Hematopoietic multipotent progenitor cell treated with erythropoietin and hydrocortisone succinate and interleukin-3 and kit ligand, for 6 days (in vitro differentiated cells): ENCODE measurements around the gene TMEM250.

Experiments used
- DNase-seq: peaks from one replicate; pipeline ENCODE4 v3.0.0-alpha.2; 2015

Gene TMEM250

DNA sequence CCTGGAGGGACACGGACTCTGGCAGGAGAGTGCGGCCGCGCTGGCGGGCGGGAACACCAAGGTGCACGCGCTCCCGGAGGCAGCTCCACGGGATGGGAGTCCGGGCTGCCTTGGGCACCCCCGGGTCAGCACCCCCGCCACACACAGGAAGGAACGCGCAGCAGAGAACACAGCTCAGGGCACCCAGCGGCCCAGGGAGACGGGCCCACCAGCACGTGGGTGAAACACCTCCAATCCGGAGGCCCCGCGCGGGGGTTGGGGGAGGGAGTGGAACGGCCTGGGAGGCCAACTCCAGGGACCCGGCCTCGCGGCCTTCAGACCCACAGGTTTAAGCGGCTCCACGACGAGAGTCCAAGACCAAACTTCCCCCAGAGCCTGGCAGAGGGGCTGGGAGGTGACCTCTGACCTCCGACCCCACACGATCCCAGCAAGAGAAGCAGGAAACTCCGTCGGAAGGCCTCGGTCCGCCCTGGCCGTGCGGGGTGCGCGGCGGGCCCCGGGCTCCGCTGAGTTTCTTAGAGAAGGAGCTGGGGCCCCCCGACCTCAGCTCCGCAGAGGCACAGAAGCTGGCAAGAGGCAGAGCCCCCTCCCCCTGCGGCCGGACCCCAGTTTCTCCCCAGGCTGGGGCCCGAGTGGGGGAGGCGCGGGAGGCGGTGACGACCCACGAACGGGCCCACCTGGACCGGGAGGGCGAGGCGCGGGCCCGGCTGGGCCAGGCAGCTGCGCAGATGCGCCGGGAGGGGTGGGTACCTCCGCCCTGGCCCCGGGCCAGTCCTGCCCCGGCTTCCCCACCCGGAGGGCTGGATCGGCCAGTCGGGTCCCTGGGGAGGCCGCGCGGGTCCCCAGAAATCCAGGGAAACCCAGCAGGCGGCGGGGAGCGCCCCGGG, 24.4 kb downstream of the TMEM250 start:
- peak; percentile 80 for DNase-seq

- no peak for DNase-seq
Observed at GRCh38 chr9:136093346-136093986, 25.2 kb downstream of the TMEM250 start.

DNA sequence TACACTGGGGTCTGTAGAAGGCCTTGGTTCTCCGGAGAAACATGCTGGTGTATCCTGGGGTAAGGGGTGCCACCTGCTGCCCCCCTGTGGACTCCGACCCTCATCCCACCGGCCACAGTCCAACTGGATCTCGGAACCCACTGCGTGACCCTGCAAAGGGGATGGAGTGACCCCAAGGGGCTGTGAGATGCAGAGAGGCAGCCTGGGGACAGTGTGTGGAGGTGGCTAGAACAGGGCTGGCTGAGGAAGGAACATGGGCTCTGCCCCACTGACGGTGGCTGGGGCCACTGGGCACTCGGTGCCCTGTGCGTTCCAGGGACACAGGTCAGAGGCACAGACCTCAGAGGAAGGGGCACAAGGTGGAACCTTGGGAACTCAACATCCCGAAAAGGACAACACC, 25.9 kb downstream of the TMEM250 start:
- DNase-seq: no peak

DNA sequence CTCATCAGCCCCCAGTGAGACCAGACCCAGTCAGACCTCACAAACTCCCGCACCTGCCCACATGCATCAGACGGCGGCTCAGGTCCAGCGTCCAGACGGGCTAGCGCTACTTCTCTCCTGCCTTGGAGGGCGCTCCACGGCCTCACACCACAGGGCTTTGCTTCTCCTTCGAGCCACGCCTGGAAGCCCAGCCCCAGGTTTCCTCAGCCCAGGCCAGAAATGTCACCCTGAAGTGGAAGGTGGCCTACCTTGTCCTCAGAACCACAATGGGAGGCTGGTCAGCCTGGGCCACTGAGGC, 26.4 kb downstream of the TMEM250 start:
- no peak for DNase-seq

DNA sequence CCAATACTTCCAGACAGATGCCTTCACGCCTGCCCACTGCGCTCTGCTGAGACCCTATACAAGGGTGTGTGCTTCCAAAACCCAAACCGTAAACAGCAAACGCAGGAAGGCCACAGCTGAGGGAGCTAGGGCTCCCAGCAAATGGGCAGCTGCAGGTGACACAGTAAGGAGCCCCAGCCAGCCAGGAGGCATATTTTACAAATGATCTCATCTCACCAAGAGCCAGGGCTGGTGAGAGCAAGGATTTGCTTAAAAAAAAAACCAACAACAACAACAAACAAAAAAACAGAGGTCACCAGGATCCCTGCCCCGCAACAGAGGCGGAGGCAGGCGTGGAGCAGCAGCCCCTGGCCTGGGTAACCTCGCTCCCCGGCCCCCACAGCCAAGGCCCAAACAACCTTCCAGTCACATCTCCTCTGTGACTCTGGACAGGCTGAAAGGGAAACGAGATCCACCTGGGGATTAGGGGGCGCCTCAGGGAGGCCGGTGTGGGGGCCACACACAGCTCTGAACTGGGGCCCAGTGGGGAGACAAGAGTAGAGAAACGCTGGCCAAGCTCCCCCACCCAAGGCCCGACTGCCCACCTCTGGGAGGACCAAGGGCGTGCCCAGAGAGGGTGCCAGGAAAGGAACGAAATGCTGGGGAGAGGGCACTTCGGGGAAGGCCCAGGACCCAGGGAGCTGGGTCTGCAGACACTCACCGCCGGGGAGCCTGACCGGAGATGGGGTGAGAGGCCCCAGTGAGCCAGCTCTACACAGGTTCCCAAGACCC, 26.9 kb downstream of the TMEM250 start:
- DNase-seq: no peak

DNA sequence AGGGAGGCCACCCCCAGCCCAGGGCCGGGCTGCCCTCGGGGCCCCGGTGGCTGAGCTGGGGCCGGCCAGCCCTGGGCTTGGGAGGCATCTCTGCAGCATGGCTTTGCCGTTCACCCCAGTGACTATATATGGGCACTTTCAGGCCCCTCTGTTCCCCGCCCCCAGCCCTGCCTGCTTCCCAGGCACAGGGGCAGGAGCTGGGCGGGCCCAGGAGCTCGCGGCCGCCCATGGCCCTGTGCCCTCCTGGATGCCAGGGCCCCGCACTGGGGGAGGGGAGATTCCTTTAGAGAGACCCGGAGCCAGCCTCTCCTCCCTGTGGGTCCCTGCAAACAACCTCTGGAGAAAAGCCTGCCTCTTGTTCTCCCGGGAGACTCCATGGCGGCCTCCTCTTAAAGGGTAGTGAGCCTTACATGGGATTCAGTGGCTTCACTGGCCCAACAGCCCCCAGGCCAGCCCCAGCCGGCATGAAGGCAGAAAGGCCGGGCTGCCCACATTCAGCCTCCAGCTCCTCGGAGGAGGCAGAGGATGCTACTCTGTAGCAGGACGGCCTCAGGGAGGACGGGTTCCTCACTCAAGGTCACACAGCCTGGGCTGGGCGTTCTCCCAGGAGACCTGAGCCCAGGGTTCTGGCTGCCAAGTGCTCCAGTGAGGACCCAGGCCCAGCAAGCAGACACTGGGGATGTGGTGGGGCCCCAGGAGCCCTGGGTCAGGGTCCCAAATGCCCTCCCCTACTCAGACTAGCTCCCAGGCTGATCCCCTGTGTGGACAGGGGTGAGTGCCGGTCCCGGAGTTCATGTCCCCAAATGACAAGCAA, 27.7 kb downstream of the TMEM250 start:
- no peak for DNase-seq

DNA sequence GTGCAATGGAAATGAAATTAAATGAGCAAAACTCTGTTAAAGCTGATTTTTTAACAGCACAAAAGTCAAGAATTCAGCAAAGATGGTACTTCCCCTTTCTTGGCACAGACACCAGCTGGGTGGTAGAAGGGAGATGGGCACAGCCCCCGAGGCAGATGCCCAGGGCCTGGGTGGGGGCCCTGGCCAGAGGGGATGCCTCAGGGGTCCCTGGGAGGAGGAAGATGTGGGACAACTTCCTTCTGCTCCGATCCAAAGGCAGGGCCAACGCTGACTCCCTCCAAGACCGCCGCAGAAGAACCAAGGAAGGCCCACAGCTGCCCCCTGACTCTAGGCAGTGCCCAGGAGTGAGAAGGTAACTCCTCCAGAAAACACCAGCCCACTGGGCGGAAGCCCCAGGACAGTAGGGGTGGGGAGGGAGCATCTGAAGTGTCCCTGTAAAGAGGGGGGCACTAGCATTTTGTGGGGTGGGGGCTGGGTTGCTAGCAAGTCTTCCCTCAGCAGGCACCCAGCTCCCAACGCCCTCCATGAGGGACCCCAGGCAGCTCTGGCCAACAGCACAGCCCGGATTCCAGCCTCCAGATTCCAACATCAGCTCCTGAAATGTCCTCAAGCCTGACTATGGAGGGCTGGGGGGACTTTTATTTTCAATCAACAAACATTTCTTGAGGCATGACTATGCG, 28.5 kb downstream of the TMEM250 start:
- no peak for DNase-seq

GRCh38 chr9:136089697-136090045, 29.0 kb downstream of the TMEM250 start:
- peak; percentile 81 for DNase-seq

DNA sequence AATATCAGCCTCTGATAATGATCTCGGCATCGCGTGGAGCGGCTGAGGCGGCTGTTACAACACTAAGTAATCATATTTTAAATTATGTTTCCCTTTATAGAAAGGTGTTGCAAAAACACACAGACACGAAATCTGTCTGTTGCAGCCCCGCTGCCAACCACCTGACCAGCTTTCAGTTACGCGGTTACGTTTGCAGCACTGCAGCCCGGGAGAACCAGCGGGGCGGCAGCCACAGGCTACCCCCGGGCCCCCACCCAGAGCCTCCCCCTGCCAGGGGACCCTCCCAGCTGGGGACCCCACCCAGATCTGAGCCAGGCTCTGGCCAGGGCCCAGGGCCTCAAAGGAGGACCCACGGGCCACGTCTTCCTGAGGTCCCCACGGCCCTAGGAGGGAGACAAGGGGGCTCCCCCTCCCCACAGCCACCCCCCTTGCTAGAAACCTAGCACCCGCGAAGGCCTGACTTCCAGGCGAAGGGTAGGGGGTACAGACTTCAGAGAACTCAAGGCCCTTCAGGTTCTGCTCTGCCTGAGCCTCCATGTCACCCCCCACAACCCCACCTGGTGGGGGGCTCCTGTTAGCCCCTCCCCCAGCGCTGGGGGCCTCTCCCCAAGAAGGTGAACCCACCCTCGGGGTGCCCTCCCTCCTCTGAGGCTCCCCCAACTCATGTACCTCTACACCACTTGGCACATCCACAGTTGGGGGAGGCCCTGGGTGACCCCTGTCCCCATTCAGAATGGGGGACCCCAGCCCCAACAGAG, 29.6 kb downstream of the TMEM250 start:
- peak; percentile 77 for DNase-seq

DNA sequence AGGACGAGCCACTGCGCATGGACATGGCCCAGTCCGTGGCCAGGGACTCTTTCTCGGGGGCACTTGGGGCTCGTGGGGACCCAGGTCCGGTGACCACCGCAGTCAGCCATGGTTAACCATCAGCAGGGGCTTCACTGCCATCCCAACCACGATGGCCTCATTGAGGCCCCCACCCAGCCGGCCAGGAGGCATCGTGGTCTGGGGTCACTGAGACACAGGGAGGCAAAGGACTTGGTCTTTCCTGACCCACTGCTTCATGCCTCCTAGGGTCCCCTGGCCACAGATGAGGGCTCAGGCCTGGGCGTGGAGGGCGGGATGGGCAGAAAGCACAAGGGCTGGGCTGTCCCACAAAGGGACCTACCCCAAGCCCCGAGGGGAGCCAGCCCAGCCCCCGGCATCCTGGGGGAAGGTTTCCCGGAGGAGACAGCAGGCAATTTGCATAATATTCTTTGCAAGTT, 30.2 kb downstream of the TMEM250 start:
- no peak for DNase-seq

- no peak for DNase-seq
Observed at GRCh38 chr9:136087741-136088480, 30.8 kb downstream of the TMEM250 start.

GRCh38 chr9:136086951-136087740, 31.5 kb downstream of the TMEM250 start:
- DNase-seq: no peak

GRCh38 chr9:136086213-136086881, 32.3 kb downstream of the TMEM250 start:
- no peak for DNase-seq

DNA sequence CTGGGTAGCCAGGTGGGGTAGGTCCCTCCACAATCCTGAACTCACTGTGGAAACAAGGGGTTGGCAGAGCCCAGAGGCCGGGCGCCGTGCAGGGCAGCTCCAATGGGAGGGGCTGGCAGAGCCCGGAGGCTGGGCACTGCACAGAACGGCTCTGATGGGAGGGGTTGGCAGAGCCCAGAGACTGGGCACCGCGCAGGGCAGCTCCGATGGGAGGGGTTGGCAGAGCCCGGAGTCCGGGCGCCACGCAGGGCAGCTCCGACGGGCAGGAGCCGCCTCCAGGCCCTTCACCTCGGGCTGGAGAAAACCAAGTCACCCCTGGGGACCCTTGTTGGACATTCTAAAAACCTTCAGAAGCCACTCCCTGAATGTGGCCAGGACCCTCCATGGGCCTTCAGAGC, 32.9 kb downstream of the TMEM250 start:
- DNase-seq: no peak

DNA sequence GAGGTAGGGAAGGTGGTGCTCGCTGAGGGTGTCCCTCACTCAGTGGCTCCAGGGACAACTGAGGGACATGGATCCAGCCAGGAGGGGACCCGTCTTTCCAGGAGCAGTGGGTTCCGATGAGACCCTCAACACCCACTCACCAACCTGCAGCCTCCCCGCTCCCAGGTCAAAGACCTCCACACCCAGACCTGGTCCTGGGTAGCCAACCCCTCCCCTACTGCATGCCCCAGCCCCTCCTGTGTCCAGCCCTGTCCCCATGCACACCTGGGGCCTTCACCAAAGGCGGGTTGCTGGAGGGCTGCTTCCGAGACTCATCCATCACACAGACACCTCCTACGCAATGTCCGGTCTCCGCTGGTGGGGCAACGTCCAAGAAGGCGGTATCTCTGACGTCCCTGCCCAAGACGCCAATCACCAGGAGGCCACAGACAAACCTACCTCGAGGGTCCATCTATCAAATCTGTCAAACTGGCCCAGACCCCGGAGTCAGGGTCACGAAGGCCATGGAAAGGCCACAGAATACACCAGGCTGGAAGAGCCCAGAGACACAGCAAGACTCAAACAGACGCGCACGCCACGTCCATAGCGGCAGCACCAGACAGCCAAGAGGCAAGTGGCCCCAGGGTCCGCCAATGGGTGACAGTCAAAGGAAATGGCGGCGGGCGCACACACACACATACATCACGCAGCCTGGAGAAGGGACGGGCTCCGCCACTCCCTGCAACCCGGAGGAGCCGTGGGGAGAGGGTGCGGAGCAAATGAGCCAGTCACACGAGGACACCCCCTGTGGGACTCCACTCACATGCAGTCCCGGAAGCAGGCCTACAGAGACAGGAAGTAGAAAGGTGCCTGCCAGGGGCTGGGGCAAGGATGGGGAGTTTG, 34.4 kb downstream of the TMEM250 start:
- no peak for DNase-seq

DNA sequence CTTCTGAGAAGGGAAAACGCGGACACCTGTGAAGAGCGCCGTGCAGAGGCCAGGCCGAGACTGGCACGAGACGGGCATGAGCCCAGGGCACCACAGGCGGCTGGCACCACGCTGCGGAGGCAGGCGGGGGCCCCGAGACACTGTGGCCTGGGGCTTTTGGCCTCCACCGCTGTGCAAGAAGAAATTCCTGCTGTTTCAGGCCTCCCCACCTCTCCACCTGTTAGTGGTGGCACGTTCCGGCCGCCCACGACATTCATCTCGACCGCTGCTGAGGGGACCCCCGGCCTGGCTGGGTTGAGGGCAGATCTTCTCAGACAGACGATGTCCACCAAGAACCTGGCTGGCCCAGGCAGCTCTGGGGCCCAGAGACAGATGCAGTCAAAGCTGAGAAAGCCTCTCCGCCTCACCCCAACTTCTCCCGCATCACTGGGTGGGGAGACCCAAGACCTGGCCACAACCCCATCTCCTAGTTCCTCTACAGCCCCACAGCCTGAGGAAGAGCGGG, 35.1 kb downstream of the TMEM250 start:
- no peak for DNase-seq

DNA sequence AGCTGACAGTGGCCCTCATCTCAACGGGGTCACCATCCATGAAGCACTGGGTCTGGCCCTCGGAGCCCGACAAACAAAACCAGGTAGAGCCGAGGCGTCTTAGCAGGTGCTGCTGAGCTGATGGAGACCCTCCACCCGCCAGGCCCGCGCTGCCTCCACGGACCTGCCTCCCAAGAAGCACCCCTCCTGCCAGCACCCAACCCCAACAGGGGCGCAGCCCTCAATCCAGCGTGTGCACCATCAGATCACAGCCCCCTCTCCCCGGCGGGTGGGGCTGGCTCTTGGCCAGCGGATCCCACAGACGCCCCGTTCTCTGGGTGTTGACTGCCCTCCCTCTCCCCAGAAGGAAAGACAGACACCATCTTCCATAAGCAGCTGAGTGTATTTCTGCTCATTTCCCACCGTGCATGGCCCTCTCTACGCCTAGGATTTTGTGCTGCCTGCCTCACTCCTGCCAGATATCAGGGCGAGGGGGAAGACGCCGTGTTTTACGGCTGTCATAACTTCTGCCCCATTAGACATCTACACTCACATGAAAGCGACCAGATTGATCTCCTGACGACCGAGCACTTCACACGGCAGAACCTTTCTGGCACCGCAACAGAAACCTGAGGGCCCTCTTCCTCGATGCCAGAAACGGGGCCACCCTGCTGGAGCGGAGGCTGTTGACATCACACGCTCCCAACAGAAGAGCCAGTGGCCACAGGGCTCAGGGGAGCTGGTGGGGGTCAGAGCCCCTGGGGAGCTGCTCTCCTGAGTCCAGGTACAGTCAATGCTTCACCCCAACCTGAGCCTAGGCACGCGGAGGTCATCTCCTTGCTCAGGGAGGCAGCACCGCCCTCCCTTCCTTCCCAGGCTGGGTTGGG, 35.9 kb downstream of the TMEM250 start:
- no peak for DNase-seq
